Cardiac muscle cell (in vitro differentiated cells and primary cell): ENCODE data around the gene SLC43A3. TPM values are rescaled to one million over a fixed set of nuclear protein-coding genes. Genes with fewer than 3 reads are reported as not detected.

Experiments
- DNase-seq, 2 donors: peaks; one replicate each; pipeline versions ENCODE4 v3.0.0 to v3.0.0-alpha.2; 2010 to 2017; ENCODE audit warnings: low read depth in 1 of 2, low spot score in 1 of 2
- H3K27ac ChIP-seq: fragments of 200-600 bp; sonication (generic); 2 replicates; pipeline ENCODE4 v1.5.1; 2016
- H3K27me3 ChIP-seq: fragments of 200-600 bp; sonication (generic); 2 replicates; pipeline ENCODE4 v1.6.0; 2016; ENCODE audit warnings: control low read depth
- H3K36me3 ChIP-seq: fragments of 200-600 bp; sonication (generic); 2 replicates; pipeline ENCODE4 v1.5.1; 2016; ENCODE audit warnings: control low read depth
- H3K4me1 ChIP-seq: fragments of 200-600 bp; sonication (generic); 2 replicates; pipeline ENCODE4 v1.8.1; 2017; ENCODE audit warnings: low read depth, mild to moderate bottlenecking, mixed run types
- H3K4me3 ChIP-seq: fragments of 200-600 bp; sonication (generic); 2 replicates; pipeline ENCODE4 v1.5.1; 2016; ENCODE audit warnings: mild to moderate bottlenecking
- H3K9me3 ChIP-seq: fragments of 200-600 bp; sonication (generic); 2 replicates; pipeline ENCODE4 v1.5.1; 2017; ENCODE audit warnings: low read depth, mild to moderate bottlenecking, control low read depth
- polyA plus RNA-seq: library from polyadenylated mRNA; unstranded; fragments of >200 nt; fragmentation: Nextera tagmentation; extraction: Ambion mirVana; gene quantifications from 2 replicates; pipeline ENCODE4 v1.2.1, GENCODE V29; 2016
- total RNA-seq: library from RNA; depleted of rRNA; stranded (reverse); fragments of >200 nt; gene quantifications from 2 replicates; pipeline ENCODE4 v1.2.3, GENCODE V29; 2016
- TF ChIP-seq, protein P1 (sequence below): IDR thresholded peaks from 2 replicates; pipeline ENCODE4 v1.5.1; 2012; ENCODE audit warnings: low read depth, mild to moderate bottlenecking, low read length

The SLC43A3 gene
- total and polyA plus RNA-seq, 2 experiments from 2014 or later: 1.7 to 6.8 TPM

DNA sequence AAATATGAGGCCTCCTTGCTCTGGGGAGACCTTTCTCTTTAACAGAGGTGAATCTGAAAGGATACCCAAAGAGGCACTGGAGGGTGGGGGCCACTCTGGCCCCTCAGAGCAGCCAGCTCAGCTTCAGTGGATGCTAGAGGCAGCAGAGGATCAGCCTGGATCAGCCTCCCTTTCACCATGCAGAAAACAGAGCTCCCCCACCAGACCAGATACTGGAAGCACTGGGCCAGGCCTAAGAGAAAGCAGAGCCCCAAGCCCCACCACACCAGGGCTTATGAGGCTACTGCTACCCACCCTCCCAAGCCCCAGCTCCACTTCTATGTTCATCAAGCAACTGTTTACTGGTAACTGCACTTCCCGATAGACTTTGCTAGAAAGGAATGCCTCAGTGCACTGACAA lies 4.0 kb upstream of the SLC43A3 start:
- no peak overlapping the region for H3K27ac ChIP-seq
- no peaks in the 10 kb centered on the region for H3K36me3 ChIP-seq
- H3K4me3 ChIP-seq: no peak overlapping the region
- no peak for DNase-seq
- TF ChIP-seq, protein P1, sequence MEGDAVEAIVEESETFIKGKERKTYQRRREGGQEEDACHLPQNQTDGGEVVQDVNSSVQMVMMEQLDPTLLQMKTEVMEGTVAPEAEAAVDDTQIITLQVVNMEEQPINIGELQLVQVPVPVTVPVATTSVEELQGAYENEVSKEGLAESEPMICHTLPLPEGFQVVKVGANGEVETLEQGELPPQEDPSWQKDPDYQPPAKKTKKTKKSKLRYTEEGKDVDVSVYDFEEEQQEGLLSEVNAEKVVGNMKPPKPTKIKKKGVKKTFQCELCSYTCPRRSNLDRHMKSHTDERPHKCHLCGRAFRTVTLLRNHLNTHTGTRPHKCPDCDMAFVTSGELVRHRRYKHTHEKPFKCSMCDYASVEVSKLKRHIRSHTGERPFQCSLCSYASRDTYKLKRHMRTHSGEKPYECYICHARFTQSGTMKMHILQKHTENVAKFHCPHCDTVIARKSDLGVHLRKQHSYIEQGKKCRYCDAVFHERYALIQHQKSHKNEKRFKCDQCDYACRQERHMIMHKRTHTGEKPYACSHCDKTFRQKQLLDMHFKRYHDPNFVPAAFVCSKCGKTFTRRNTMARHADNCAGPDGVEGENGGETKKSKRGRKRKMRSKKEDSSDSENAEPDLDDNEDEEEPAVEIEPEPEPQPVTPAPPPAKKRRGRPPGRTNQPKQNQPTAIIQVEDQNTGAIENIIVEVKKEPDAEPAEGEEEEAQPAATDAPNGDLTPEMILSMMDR: peak; percentile 19
- H3K4me1 ChIP-seq: no peaks in the 10 kb centered on the region
- H3K9me3 ChIP-seq: no peaks in the 10 kb centered on the region
- H3K27me3 ChIP-seq: peaks cover 2% of the 10 kb centered on the region

DNA sequence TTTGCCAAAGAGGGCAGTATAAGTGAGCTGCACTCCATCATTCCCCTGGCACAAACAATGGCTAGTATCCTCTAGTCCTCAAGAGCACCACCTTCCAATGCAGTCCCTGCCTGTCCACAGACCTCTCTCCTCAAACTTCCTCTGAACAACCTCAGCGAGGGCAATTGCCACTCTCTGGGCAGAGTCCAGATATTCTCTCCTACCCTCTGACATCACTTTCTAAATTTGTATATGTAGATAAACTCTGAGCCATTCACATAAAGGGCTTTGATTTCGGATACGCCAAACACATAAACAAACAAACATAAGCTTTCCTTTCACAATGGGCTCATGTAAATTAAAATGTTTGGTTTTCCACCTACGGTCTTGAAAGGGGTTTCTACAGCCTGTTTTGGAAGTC lies 3.0 kb upstream of the SLC43A3 start:
- Histone ChIP-seq H3K9me3 (no peaks in the 10 kb centered on the region), H3K27ac (no peak overlapping the region), H3K4me1 (no peaks in the 10 kb centered on the region), H3K4me3 (no peak overlapping the region), H3K36me3 (no peaks in the 10 kb centered on the region), H3K27me3 (peaks cover 2% of the 10 kb centered on the region)
- TF ChIP-seq, protein P1: no peak
- no peak for DNase-seq

DNA sequence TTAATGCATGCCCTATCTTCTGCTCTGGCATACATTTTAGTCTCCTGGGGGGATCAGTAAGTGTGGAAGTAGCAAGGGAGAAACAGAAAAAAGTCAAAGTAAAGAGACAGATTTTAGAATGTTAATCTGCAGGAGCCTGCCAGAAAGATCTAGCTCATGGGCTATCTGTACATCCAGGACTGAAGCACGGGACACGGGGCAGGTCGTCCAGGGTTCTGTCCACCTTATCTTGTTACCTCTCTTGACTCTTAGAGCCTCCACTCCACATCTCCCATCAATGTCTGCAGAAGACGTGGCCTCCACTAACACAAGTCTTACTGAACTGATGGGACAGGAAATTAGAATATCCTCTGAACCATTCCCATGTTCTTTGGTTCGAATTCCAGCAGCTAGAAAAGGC lies 1.7 kb upstream of the SLC43A3 start:
- DNase-seq: no peak

DNA sequence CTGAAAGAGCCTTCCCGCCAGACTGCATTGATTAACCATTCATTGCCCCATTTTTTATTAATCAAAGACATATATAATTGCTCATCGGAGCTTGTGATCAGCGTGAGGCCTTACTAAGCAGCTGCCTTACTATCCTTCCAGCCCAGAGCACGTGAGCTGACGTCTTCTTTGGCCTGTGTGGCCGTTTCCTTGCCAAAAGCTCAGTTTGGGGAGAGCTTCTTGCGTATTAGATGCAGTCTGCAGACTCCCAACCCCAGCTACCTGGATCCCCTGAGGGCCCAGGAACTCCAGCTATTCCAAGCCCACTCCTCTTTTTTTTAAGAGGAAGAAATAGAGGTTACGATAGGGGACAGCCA lies 784 bp upstream of the SLC43A3 start:
- Histone ChIP-seq H3K27me3 (peaks cover 2% of the 10 kb centered on the region), H3K36me3 (no peaks in the 10 kb centered on the region), H3K4me3 (no peak overlapping the region), H3K27ac (no peak overlapping the region), H3K4me1 (no peaks in the 10 kb centered on the region), H3K9me3 (no peaks in the 10 kb centered on the region)
- DNase-seq: peak in 1 of 2 donors; percentile 94
- TF ChIP-seq, protein P1: no peak

More for the DNA sequence above, 1.7 kb upstream of the SLC43A3 start:
- H3K4me3 ChIP-seq: no peak overlapping the region
- TF ChIP-seq, protein P1: no peak
- no peaks in the 10 kb centered on the region for H3K4me1 ChIP-seq
- H3K9me3 ChIP-seq: no peaks in the 10 kb centered on the region
- peaks cover 2% of the 10 kb centered on the region for H3K27me3 ChIP-seq
- no peak overlapping the region for H3K27ac ChIP-seq
- H3K36me3 ChIP-seq: no peaks in the 10 kb centered on the region

DNA sequence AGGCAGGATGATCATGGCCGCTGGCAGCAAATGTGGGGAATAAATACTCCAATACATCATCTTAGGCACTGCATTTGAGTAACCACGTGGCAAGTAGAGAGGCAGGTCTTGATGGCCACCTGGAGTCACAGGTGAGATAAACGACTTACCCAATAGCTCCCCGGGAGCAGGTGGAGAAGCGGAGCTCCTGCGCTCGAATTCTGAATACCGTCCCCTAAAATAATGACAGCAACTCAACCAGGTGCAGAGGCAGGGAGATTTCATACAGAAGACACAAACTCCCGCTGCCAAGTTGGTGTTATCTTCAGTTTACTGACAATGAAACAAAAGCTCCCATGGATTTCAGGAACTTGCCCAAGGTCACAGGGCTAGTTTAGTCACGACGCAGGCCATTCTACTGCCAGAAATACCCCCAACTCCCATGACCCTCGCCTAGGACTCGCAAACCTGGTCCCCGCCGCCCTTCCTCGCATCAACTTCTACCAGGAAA lies 437 bp downstream of the SLC43A3 start:
- no peaks in the 10 kb centered on the region for H3K9me3 ChIP-seq
- peak overlapping the region; percentile 21 for H3K4me3 ChIP-seq
- DNase-seq: peak in 1 of 2 donors; percentile 42
- no peaks in the 10 kb centered on the region for H3K36me3 ChIP-seq
- H3K4me1 ChIP-seq: no peaks in the 10 kb centered on the region
- H3K27ac ChIP-seq: no peak overlapping the region
- H3K27me3 ChIP-seq: peaks cover 2% of the 10 kb centered on the region
- TF ChIP-seq, protein P1: no peak
